Liver (tissue), 9 donors: ENCODE measurements around the gene RAD51B. TPM values are rescaled to one million over a fixed set of nuclear protein-coding genes. Genes with fewer than 3 reads are reported as not detected.
A peak's percentile ranks its signal among the peaks of the same experiment; 100 is the strongest.

Experiments
- DNase-seq: peaks from one replicate; pipeline ENCODE4 v3.0.0-alpha.2; 2017; ENCODE audit warnings: low spot score
- H3K27ac ChIP-seq, 2 donors: one replicate each; pipeline ENCODE4 v1.7.0; 2013; ENCODE audit warnings: inconsistent platforms in 2 of 2, low read length in 2 of 2, control low read depth in 1 of 2, low read depth in 1 of 2, mild to moderate bottlenecking in 1 of 2
- H3K27me3 ChIP-seq, 4 donors: one replicate each; pipeline versions ENCODE4 v1.6.1 to v1.7.0; 2013; ENCODE audit warnings: low read length in 3 of 4, inconsistent platforms in 1 of 4, mild to moderate bottlenecking in 1 of 4, moderate library complexity in 1 of 4; ENCODE audit not compliant: control insufficient read depth in 4 of 4, insufficient read depth in 4 of 4
- H3K36me3 ChIP-seq, 4 donors: one replicate each; pipeline versions ENCODE4 v1.6.1 to v1.7.0; 2013; ENCODE audit warnings: low read length in 3 of 4, mild to moderate bottlenecking in 3 of 4, low read depth in 1 of 4, moderate library complexity in 1 of 4; ENCODE audit not compliant: control insufficient read depth in 4 of 4, insufficient read depth in 3 of 4
- H3K4me1 ChIP-seq, 4 donors: one replicate each; pipeline versions ENCODE4 v1.6.1 to v1.7.0; 2013; ENCODE audit warnings: low read length in 3 of 4, mild to moderate bottlenecking in 3 of 4, moderate library complexity in 1 of 4; ENCODE audit not compliant: control insufficient read depth in 4 of 4, insufficient read depth in 4 of 4
- H3K4me3 ChIP-seq, 3 donors: one replicate each; pipeline versions ENCODE4 v1.6.1 to v1.7.0; 2013; ENCODE audit warnings: low read length in 3 of 3, control low read depth in 1 of 3, low read depth in 1 of 3, mild to moderate bottlenecking in 1 of 3
- H3K9ac ChIP-seq, 2 donors: one replicate each; pipeline ENCODE4 v1.7.0; 2013; ENCODE audit warnings: low read length in 2 of 2, mild to moderate bottlenecking in 2 of 2, moderate library complexity in 2 of 2, control low read depth in 1 of 2, low read depth in 1 of 2
- H3K9me3 ChIP-seq, 4 donors: one replicate each; pipeline versions ENCODE4 v1.6.1 to v1.7.0; 2013; ENCODE audit warnings: low read length in 3 of 4; ENCODE audit not compliant: control insufficient read depth in 4 of 4
- EGR1 ChIP-seq, 2 donors: IDR thresholded peaks; 2 replicates each; pipeline ENCODE4 v1.6.1; 2016 to 2018; ENCODE audit warnings: antibody characterized with exemption in 2 of 2, low read depth in 2 of 2
- FOXA1 ChIP-seq: IDR thresholded peaks from 2 replicates; pipeline ENCODE4 v1.6.1; 2016; ENCODE audit warnings: antibody characterized with exemption
- FOXA2 ChIP-seq: IDR thresholded peaks from 2 replicates; pipeline ENCODE4 v1.6.1; 2016; ENCODE audit warnings: antibody characterized with exemption
- GABPA ChIP-seq, 2 donors: IDR thresholded peaks in 1 of 2; conservative IDR thresholded peaks in 1 of 2; 2 replicates each; pipeline ENCODE4 v1.6.1; 2016; ENCODE audit warnings: antibody characterized with exemption in 2 of 2, mild to moderate bottlenecking in 1 of 2, moderate library complexity in 1 of 2
- HNF4A ChIP-seq, 2 donors: conservative IDR thresholded peaks; 2 replicates each; pipeline ENCODE4 v1.6.1; 2016; ENCODE audit warnings: antibody characterized with exemption in 2 of 2, mild to moderate bottlenecking in 2 of 2
- HNF4G ChIP-seq: IDR thresholded peaks from 2 replicates; pipeline ENCODE4 v1.6.1; 2016; ENCODE audit warnings: antibody characterized with exemption
- JUND ChIP-seq, 2 donors: IDR thresholded peaks; 2 replicates each; pipeline ENCODE4 v1.6.1; 2016; ENCODE audit warnings: antibody characterized with exemption in 2 of 2
- NR2F2 ChIP-seq: IDR thresholded peaks from 2 replicates; pipeline ENCODE4 v1.6.1; 2016; ENCODE audit warnings: antibody characterized with exemption
- RAD21 ChIP-seq, 2 donors: IDR thresholded peaks; 2 replicates each; pipeline ENCODE4 v1.6.1; 2016; ENCODE audit warnings: antibody characterized with exemption in 2 of 2, mild to moderate bottlenecking in 2 of 2
- RXRA ChIP-seq, 2 donors: IDR thresholded peaks; 2 replicates each; pipeline ENCODE4 v1.6.1; 2017 to 2018; ENCODE audit warnings: antibody characterized with exemption in 2 of 2, mild to moderate bottlenecking in 1 of 2
- SP1 ChIP-seq: IDR thresholded peaks from 2 replicates; pipeline ENCODE4 v1.6.1; 2018; ENCODE audit warnings: antibody characterized with exemption, mild to moderate bottlenecking
- TAF1 ChIP-seq: conservative IDR thresholded peaks from 2 replicates; pipeline ENCODE4 v1.6.1; 2016; ENCODE audit warnings: antibody characterized with exemption, mild to moderate bottlenecking
- YY1 ChIP-seq: IDR thresholded peaks from 2 replicates; pipeline ENCODE4 v1.6.1; 2016; ENCODE audit warnings: antibody characterized with exemption, mild to moderate bottlenecking
- WGBS: extraction: QIAGEN DNeasy Blood & Tissue Kit; methylation state at CpG from one replicate; pipeline ENCODE4 v1.1.7; 2013; 5-methylcytosine and 5-hydroxymethylcytosine counted together
- polyA plus RNA-seq, 2 donors: library from polyadenylated mRNA; stranded (reverse) in 1 of 2; unstranded in 1 of 2; fragments of 200-250 nt in 1 of 2; fragments of >200 nt in 1 of 2; fragmentation: Nextera tagmentation in 1 of 2; extraction: Ambion mirVana in 1 of 2; gene quantifications; one replicate each; pipeline versions ENCODE4 v1.2.1 to v1.2.3, GENCODE V29; 2013 to 2015
- total RNA-seq, 2 donors: library from RNA; depleted of rRNA; stranded (reverse); fragments of >200 nt; gene quantifications; one replicate each; pipeline ENCODE4 v1.2.3, GENCODE V29; 2014
- TF ChIP-seq, protein P1 (sequence below): IDR thresholded peaks from 2 replicates; pipeline ENCODE4 v1.6.1; 2016; ENCODE audit warnings: antibody characterized with exemption
- TF ChIP-seq, protein P2 (sequence below): fragments of 150-350 bp; IDR thresholded peaks from 2 replicates; pipeline ENCODE4 v1.5.1; 2017; ENCODE audit warnings: improper control_type of control experiment, low read depth, low read length; ENCODE audit not compliant: missing input control
- TF ChIP-seq, protein P3 (sequence below): IDR thresholded peaks from 2 replicates; pipeline ENCODE4 v1.6.1; 2016; ENCODE audit warnings: antibody characterized with exemption, mild to moderate bottlenecking
- TF ChIP-seq, protein P4 (sequence below): IDR thresholded peaks from 2 replicates; pipeline ENCODE4 v1.6.1; 2016; ENCODE audit warnings: antibody characterized with exemption
- TF ChIP-seq, protein P5 (sequence below): IDR thresholded peaks from 2 replicates; pipeline ENCODE4 v1.6.1; 2016; ENCODE audit warnings: antibody characterized with exemption
- donor health status: healthy.
- donor health status: healthy.
- donor health status: healthy.
- donor health status: healthy.
- donor health status: healthy.

RAD51B gene
- total and polyA plus RNA-seq, 4 donors: 0.81 to 12.9 (median 2.4) TPM

DNA sequence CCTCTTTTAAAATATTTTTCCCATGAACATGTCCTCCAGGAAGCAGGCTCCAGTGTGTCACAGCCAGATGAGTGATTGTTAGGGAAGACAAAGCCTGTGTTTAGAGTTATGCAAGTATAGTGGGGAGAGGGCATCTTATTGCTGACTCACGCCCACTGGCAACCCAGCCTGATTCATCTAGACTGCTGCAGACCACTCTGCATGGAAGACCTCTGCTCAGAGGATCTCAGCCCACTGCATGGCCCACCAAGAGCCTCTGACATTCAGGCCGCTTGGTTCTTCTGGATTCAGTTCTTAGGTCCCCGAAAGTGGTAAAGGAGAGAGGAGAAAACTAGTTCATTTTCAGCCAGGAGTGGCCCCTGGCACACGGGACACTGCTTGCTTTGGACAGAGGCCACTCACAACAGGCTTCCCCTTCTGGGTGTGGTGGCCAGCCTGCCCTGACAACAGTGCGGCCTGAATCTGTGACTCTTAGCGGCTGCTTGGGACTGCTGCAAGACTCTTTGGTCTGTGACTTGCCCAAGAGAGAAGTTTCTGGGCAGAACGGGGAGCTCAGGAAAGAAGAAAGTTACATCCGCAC, 707.0 kb downstream of the RAD51B start:
- TF ChIP-seq, protein P1, sequence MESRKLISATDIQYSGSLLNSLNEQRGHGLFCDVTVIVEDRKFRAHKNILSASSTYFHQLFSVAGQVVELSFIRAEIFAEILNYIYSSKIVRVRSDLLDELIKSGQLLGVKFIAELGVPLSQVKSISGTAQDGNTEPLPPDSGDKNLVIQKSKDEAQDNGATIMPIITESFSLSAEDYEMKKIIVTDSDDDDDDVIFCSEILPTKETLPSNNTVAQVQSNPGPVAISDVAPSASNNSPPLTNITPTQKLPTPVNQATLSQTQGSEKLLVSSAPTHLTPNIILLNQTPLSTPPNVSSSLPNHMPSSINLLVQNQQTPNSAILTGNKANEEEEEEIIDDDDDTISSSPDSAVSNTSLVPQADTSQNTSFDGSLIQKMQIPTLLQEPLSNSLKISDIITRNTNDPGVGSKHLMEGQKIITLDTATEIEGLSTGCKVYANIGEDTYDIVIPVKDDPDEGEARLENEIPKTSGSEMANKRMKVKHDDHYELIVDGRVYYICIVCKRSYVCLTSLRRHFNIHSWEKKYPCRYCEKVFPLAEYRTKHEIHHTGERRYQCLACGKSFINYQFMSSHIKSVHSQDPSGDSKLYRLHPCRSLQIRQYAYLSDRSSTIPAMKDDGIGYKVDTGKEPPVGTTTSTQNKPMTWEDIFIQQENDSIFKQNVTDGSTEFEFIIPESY: no peak
- no peak for TF ChIP-seq FOXA2
- no peak for TF ChIP-seq NR2F2
- TF ChIP-seq, protein P2, sequence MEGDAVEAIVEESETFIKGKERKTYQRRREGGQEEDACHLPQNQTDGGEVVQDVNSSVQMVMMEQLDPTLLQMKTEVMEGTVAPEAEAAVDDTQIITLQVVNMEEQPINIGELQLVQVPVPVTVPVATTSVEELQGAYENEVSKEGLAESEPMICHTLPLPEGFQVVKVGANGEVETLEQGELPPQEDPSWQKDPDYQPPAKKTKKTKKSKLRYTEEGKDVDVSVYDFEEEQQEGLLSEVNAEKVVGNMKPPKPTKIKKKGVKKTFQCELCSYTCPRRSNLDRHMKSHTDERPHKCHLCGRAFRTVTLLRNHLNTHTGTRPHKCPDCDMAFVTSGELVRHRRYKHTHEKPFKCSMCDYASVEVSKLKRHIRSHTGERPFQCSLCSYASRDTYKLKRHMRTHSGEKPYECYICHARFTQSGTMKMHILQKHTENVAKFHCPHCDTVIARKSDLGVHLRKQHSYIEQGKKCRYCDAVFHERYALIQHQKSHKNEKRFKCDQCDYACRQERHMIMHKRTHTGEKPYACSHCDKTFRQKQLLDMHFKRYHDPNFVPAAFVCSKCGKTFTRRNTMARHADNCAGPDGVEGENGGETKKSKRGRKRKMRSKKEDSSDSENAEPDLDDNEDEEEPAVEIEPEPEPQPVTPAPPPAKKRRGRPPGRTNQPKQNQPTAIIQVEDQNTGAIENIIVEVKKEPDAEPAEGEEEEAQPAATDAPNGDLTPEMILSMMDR: no peak
- TF ChIP-seq YY1: peak; percentile 27
- no peak for TF ChIP-seq EGR1 (IDR thresholded peaks at IDR 0.05; ENCODE audit: low read depth in 2 of 2)
- TF ChIP-seq, protein P3, sequence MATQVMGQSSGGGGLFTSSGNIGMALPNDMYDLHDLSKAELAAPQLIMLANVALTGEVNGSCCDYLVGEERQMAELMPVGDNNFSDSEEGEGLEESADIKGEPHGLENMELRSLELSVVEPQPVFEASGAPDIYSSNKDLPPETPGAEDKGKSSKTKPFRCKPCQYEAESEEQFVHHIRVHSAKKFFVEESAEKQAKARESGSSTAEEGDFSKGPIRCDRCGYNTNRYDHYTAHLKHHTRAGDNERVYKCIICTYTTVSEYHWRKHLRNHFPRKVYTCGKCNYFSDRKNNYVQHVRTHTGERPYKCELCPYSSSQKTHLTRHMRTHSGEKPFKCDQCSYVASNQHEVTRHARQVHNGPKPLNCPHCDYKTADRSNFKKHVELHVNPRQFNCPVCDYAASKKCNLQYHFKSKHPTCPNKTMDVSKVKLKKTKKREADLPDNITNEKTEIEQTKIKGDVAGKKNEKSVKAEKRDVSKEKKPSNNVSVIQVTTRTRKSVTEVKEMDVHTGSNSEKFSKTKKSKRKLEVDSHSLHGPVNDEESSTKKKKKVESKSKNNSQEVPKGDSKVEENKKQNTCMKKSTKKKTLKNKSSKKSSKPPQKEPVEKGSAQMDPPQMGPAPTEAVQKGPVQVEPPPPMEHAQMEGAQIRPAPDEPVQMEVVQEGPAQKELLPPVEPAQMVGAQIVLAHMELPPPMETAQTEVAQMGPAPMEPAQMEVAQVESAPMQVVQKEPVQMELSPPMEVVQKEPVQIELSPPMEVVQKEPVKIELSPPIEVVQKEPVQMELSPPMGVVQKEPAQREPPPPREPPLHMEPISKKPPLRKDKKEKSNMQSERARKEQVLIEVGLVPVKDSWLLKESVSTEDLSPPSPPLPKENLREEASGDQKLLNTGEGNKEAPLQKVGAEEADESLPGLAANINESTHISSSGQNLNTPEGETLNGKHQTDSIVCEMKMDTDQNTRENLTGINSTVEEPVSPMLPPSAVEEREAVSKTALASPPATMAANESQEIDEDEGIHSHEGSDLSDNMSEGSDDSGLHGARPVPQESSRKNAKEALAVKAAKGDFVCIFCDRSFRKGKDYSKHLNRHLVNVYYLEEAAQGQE: no peak
- no peak for TF ChIP-seq HNF4G
- no peak for TF ChIP-seq GABPA (IDR thresholded peaks at IDR 0.05 in 1 of 2, conservative IDR thresholded peaks at IDR 0.05 in 1 of 2)
- peak in 1 of 2 donors; percentile 22 for TF ChIP-seq RXRA (IDR thresholded peaks at IDR 0.05)
- TF ChIP-seq, protein P4, sequence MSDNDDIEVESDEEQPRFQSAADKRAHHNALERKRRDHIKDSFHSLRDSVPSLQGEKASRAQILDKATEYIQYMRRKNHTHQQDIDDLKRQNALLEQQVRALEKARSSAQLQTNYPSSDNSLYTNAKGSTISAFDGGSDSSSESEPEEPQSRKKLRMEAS: no peak
- TF ChIP-seq RAD21 (IDR thresholded peaks at IDR 0.05): peak in 1 of 2 donors; percentile 59
- TF ChIP-seq JUND (IDR thresholded peaks at IDR 0.05): peak in 1 of 2 donors; percentile 14
- peak; percentile 6 for TF ChIP-seq SP1
- TF ChIP-seq, protein P5, sequence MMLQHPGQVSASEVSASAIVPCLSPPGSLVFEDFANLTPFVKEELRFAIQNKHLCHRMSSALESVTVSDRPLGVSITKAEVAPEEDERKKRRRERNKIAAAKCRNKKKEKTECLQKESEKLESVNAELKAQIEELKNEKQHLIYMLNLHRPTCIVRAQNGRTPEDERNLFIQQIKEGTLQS: no peak
- no peak for TF ChIP-seq TAF1
- TF ChIP-seq HNF4A (conservative IDR thresholded peaks at IDR 0.05): peak in 1 of 2 donors; percentile 25
- no peak for TF ChIP-seq FOXA1
- WGBS: 57% methylated on average over 8 of the region's 8 CpGs
- H3K27ac ChIP-seq: peak overlapping the region; percentile 62 to 67
- H3K4me3 ChIP-seq: no peak overlapping the region
- no peak for DNase-seq
- no peaks in the 10 kb centered on the region for H3K27me3 ChIP-seq
- peaks cover 0 to 12% (median 0%) of the 10 kb centered on the region in 4 donors for H3K9me3 ChIP-seq
- H3K4me1 ChIP-seq: peaks cover 5 to 40% (median 27%) of the 10 kb centered on the region in 4 donors
- no peaks in the 10 kb centered on the region for H3K36me3 ChIP-seq
- H3K9ac ChIP-seq: peak overlapping the region in 1 of 2 donors; percentile 45
